GM12865 (cell line): ENCODE data around the gene CDH24.

Experiments
- DNase-seq: peaks from one replicate; pipeline ENCODE4 v3.0.0; 2010; ENCODE audit warnings: low read depth
- H3K4me3 ChIP-seq: 2 replicates; pipeline ENCODE4 v1.5.1; 2011; ENCODE audit warnings: mild to moderate bottlenecking, low read depth, low read length, control low read depth
- TF ChIP-seq, protein P1 (sequence below): IDR thresholded peaks from 2 replicates; pipeline ENCODE4 v1.5.1; 2011; ENCODE audit warnings: low read length, control low read depth, low read depth, inconsistent platforms; ENCODE audit not compliant: insufficient read depth; ENCODE audit errors: missing control alignments

The CDH24 gene

DNA sequence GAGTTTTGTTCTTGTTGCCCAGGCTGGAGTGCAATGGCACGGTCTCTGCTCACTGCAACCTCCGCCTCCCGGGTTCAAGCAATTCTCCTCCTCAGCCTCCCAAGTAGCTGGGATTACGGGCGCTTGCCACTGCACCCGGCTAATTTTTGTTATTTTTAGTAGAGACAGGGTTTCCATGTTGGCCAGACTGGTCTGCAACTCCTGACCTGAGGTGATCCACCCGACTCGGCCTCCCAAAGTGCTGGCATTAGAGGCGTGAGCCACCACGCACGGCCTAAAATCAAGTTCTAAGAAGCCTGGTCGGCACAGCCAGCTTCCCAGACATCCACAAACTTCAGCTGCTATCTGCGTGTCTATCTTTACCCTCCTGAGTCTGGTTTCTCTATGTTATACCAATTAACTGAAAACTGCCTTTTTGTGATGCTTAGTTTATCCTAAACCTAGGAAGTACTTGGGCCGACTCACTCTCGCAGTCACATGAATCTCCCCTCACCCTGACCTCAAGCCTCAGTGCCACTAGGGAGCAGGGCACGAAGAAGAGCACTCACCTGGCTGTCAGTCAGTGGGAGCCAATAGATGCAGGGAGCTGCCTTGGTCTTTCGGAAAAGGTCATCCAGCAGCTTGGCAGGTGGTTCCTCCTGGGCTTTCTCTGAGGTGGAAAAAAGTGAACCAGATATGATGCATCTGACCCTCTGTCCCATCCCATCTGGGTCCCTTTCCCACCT lies 3.4 kb upstream of the CDH24 start:
- TF ChIP-seq, protein P1, sequence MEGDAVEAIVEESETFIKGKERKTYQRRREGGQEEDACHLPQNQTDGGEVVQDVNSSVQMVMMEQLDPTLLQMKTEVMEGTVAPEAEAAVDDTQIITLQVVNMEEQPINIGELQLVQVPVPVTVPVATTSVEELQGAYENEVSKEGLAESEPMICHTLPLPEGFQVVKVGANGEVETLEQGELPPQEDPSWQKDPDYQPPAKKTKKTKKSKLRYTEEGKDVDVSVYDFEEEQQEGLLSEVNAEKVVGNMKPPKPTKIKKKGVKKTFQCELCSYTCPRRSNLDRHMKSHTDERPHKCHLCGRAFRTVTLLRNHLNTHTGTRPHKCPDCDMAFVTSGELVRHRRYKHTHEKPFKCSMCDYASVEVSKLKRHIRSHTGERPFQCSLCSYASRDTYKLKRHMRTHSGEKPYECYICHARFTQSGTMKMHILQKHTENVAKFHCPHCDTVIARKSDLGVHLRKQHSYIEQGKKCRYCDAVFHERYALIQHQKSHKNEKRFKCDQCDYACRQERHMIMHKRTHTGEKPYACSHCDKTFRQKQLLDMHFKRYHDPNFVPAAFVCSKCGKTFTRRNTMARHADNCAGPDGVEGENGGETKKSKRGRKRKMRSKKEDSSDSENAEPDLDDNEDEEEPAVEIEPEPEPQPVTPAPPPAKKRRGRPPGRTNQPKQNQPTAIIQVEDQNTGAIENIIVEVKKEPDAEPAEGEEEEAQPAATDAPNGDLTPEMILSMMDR = no peak
- no peak for DNase-seq
- H3K4me3 ChIP-seq = no peak overlapping the region

DNA sequence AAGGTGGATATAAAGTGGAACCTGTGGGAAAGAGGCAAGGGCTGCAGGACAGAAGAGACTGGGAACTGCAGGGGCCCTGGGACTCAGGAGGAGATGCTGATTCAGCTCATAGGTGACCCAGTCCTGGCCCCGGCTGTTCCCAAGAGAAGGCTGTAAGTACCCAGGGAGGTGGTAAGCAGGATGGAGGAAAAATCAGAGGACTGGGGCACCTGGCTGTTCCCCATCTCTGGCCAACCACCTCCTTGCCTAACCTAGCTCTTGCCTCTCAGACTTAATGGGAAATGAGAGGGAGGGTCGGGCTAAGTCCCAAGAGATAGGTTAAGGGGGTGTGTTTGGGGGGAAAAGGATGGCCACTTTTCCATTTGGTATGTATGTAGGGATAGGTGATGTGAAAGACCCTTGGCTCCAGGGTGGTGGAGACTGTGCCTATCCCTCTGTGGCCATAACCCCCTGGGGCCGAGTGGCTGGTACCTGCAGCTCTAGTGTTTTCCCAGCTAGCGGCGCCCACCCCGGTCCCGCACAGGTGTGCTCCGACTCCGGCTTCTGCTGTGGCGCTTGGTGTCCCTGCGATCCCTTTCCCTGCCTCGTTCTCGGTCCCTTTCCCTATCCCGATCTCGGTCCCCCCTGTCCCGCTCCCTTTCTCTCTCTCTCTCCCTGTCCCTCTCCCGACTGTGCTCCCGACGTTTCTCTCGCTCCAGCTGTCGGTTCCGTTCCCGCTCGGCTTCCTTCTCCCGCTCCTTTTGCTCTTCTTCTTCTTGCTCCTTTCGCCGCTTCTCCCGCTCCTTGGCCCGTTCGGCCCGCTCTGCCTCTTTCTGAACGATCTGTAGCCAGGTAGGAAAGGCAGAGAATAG lies 1.6 kb upstream of the CDH24 start:
- TF ChIP-seq, protein P1 = no peak
- no peak for DNase-seq
- H3K4me3 ChIP-seq = no peak overlapping the region

DNA sequence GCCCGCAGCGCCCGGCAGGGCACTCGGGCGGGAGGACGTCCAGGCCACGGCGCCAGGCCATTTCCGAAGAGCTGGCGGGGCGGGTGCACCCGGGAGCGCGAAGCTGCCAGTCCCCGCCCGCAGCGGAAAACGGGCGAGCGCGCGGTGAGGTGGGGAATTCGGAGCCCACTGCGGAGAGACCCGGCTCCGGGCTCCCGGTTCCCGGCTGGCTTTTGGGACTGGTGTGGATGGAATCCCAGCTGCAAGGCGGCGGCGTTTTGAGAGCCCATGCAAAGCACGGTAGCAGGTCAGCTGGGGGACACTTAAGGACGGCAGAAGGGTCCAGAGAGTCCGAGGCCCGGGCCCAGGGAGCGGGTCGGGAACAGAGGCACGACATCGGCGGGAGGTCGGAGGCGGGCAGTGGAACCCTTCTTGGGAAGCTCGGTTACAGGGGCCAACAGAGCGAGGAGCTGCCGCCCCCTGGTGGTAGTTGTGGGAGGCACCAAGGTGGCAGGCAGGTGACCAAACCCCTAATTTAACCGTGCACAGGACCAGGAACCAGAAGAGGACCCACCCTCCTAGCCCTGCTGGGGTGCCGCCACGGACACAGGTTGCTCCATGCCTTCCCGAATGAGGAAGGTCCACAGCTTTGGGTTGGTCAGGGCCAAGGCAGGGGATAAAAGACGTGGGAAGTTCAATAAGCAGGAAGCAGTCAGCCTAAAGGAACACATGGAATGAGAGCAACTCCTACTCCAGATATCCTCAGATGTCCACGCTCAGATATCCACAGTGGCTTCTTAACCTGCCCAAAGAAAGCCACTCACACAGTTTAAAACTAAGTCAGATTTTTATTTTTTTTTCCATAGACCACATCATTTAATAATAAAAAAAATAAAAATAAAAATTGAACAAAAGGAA lies 685 bp upstream of the CDH24 start:
- peak overlapping the region; percentile 68 for H3K4me3 ChIP-seq
- peak; percentile 90 for DNase-seq
- TF ChIP-seq, protein P1 = peak; percentile 96

DNA sequence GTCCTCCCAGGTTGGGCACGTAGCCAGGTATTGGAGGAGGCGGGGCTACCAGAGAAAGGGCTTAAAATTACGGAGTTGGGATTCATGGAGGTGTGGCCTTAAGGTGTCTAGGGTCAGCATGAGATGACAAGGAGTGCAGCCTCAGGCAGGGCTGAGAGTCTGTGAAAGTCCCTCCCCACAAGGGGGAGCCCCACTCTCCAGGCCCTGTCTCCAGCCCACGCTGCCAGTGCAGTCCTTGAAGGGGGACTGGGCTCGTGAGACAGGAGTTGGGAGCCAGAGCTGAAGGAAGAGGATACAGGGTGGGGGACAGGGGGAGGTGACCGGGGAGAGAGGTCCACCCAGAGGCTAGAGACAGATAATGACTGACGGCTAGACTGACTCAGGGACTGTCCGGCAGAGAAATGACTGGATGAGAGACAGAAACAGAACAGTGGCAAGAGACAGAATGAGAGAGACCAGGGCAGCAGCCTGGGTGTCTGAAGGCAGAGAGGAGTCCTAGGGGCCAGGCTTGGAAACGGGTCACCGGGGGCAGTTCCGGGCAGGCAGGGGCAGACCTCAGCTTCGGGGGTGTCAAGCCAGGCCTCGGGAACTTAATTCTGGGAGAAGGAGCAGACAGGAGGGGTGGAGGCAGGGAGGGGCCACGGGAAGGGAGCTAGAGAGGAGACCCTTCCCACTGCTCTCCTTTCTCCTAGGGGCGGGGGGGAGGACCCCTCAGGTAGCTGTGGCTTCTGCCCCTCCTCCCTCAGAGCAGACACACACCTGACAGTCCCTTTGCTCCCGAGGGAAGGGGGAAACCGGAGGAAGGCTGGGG lies 970 bp downstream of the CDH24 start:
- DNase-seq = peak; percentile 77
- TF ChIP-seq, protein P1 = peak; percentile 88
- no peak overlapping the region for H3K4me3 ChIP-seq

DNA sequence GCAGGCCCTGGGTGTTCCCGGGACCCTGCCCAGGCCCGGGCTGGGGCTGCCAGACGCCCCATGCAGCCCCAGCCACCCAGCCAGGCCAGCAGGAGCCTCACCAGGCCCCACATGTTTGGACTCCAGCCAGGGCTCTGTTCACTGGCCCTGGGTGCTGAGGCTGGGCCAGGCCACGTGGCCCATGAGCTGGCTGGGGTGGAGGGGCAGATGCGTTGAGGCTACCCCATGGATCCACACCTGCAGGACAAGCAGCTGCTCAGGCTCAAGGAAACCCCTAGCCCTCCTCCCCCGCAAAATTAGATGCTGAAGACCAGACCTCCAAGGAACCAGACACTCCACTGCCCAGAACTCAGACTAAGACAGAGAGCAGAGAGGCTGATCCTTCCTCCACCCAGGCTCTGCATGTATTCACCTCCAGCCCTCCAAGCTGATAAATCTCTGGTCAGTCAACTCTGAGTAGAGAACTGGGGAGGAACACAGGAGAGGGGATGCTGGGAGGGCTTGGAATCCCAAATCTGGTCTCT lies 1.6 kb downstream of the CDH24 start:
- no peak overlapping the region for H3K4me3 ChIP-seq
- no peak for DNase-seq
- TF ChIP-seq, protein P1 = no peak

DNA sequence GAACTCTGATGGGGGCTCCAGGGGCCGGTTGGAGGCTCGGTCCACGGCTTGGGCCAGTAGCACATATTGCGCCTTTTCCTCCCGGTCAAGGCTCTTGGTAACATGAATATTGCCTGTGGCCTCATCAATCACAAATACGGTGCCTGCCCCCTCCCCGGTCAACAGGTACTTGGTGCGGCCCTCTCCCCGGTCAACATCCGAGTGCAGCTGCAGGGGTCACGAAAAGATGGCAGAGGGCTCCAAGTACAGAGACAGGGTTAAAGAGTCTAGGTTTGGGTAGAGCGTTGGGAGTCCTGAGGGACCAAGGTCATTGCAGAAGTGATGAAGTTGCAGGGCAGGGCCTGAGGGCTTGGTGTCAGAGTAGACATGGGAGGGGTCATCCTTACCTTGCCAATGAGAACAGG lies 2.2 kb downstream of the CDH24 start:
- H3K4me3 ChIP-seq = no peak overlapping the region
- TF ChIP-seq, protein P1 = no peak
- no peak for DNase-seq
